Measurements from ENCODE around the gene PEDS1. TPM values are rescaled to one million over a fixed set of nuclear protein-coding genes. Genes with fewer than 3 reads are reported as not detected.

Gene PEDS1
- total RNA-seq, 1 donor from 2014 or later = 44.1 TPM

DNA sequence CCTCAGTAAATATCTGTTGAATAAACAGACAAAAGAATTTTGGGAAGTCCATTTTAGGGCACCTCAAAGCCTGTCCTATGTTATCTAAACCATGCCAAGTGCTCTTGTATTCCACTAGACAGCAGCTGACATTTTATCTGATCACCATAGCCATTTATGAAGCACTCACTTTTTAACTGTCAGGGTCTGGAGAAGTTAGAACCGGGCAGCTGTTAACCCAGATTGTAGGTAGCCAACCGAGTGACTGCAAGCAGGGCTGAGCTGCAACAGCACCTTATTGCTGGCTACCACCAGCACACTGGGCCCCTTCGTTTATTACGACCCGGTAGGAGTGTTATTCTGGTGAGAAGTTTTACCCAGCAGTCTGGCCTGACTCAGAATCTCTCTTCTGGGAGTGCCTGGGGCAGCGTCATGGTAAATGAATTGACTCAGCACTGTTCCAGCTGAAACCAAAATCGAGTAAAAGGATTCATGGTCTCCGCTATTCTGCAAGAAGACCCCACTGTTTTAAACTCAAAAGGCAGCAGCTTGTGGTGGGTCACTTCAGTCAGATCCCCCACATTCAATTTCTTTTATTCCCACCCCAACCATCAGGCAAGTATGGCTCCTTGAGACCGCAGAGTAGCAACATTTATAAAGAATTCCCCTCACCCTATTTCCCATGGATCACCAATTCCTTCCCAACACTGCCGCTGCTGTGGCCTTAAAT, 42.2 kb downstream of the PEDS1 start:
- H3K9ac ChIP-seq (ENCODE audit: low read length) = peak overlapping the region; percentile 98

DNA sequence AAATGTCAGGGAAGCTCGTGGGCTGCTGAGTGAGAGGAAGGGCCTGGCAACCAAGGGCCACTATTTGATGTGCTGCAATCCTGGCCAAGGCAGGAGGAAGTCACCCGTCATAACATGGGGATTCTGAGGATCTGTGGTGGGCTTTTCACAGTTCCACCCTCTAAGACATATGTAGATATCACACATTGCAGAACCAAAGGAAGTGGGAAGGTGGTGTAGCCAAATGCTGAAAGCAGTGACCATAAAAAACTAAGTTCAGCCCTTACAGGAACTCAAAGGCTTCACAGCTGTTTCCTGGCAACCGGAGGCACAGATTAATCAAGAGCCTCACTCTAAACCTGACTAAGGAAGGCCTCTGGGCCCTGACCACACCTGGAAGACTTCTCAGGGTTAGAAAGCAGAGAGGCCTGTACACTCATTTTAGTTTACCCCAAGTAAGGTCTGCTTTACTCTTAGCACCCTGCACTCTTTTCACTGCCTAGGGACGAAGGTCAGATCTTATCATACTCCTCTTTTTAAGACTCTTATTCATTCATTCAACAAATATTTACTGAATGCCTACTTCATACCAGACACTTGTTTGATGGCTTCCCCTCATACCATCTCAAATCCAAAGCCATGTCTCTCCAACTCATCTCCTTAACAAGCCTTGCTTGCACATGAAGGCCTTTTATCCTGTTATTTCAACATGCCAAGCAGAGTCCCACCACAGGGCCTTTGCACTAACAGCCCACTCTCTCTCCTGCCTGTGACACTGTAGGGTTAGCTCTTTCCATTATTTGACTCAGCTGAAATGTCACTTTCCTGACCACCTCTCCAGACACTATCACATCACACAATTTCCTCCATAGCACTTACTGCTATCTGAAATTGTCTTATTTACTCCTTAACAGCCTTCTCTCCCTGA, 43.1 kb downstream of the PEDS1 start:
- Histone ChIP-seq H3K4me3 (ENCODE audit: insufficient read depth, low read depth, low read length) (peak overlapping the region; percentile 84), H3K27ac (ENCODE audit: low read depth, low read length) (peak overlapping the region; percentile 94), H3K79me2 (ENCODE audit: insufficient read depth, low read length) (peaks cover 83% of the 10 kb centered on the region), H3K9me3 (ENCODE audit: insufficient read depth, low read depth, low read length) (no peaks in the 10 kb centered on the region), H3K4me1 (ENCODE audit: insufficient read depth, low read length) (peaks cover 58% of the 10 kb centered on the region), H3K27me3 (ENCODE audit: insufficient read depth, low read length) (no peaks in the 10 kb centered on the region), H2AFZ (ENCODE audit: low read depth, low read length) (no peak overlapping the region), H3K36me3 (ENCODE audit: insufficient read depth, low read length) (no peaks in the 10 kb centered on the region), H3K4me2 (ENCODE audit: low read length) (peak overlapping the region; percentile 98), H3K9ac (ENCODE audit: low read length) (peak overlapping the region; percentile 98), H4K20me1 (ENCODE audit: insufficient read depth, low read length) (peaks cover 70% of the 10 kb centered on the region)
- Mint-ChIP-seq H3K27me3 (ENCODE audit: low read depth, unreplicated experiment) (no peaks in the 10 kb centered on the region), H3K4me3 (ENCODE audit: unreplicated experiment) (peak overlapping the region; percentile 99), H3K36me3 (ENCODE audit: low read depth, unreplicated experiment) (peaks cover 8% of the 10 kb centered on the region), H3K27ac (ENCODE audit: unreplicated experiment) (peak overlapping the region; percentile 94), H3K9me3 (ENCODE audit: unreplicated experiment) (no peaks in the 10 kb centered on the region), H3K4me1 (ENCODE audit: low read depth, unreplicated experiment) (peaks cover 63% of the 10 kb centered on the region)
- peak; percentile 74 for DNase-seq (ENCODE audit: low read depth)
- TF ChIP-seq, protein P1, sequence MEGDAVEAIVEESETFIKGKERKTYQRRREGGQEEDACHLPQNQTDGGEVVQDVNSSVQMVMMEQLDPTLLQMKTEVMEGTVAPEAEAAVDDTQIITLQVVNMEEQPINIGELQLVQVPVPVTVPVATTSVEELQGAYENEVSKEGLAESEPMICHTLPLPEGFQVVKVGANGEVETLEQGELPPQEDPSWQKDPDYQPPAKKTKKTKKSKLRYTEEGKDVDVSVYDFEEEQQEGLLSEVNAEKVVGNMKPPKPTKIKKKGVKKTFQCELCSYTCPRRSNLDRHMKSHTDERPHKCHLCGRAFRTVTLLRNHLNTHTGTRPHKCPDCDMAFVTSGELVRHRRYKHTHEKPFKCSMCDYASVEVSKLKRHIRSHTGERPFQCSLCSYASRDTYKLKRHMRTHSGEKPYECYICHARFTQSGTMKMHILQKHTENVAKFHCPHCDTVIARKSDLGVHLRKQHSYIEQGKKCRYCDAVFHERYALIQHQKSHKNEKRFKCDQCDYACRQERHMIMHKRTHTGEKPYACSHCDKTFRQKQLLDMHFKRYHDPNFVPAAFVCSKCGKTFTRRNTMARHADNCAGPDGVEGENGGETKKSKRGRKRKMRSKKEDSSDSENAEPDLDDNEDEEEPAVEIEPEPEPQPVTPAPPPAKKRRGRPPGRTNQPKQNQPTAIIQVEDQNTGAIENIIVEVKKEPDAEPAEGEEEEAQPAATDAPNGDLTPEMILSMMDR (IDR thresholded peaks at IDR 0.05; ENCODE audit: insufficient read depth, low read depth, low read length) = no peak
- TF ChIP-seq EZH2 (IDR thresholded peaks at IDR 0.05; ENCODE audit: insufficient read depth, low read length) = no peak
- no peak for FAIRE-seq

More for the DNA sequence above, 42.2 kb downstream of the PEDS1 start:
- peak overlapping the region; percentile 99 for H3K4me3 Mint-ChIP-seq (ENCODE audit: unreplicated experiment)
- Histone ChIP-seq H4K20me1 (ENCODE audit: insufficient read depth, low read length) (peaks cover 61% of the 10 kb centered on the region), H3K4me2 (ENCODE audit: low read length) (peak overlapping the region; percentile 98), H3K27me3 (ENCODE audit: insufficient read depth, low read length) (no peaks in the 10 kb centered on the region), H3K4me3 (ENCODE audit: insufficient read depth, low read depth, low read length) (peak overlapping the region; percentile 84), H3K9me3 (ENCODE audit: insufficient read depth, low read depth, low read length) (no peaks in the 10 kb centered on the region), H3K4me1 (ENCODE audit: insufficient read depth, low read length) (peaks cover 64% of the 10 kb centered on the region), H3K27ac (ENCODE audit: low read depth, low read length) (peak overlapping the region; percentile 94), H2AFZ (ENCODE audit: low read depth, low read length) (no peak overlapping the region), H3K36me3 (ENCODE audit: insufficient read depth, low read length) (no peaks in the 10 kb centered on the region), H3K79me2 (ENCODE audit: insufficient read depth, low read length) (peaks cover 74% of the 10 kb centered on the region)
- no peaks in the 10 kb centered on the region for H3K27me3 Mint-ChIP-seq (ENCODE audit: low read depth, unreplicated experiment)
- H3K4me1 Mint-ChIP-seq (ENCODE audit: low read depth, unreplicated experiment) = peaks cover 61% of the 10 kb centered on the region
- H3K36me3 Mint-ChIP-seq (ENCODE audit: low read depth, unreplicated experiment) = peaks cover 8% of the 10 kb centered on the region
- H3K27ac Mint-ChIP-seq (ENCODE audit: unreplicated experiment) = peak overlapping the region; percentile 94
- DNase-seq (ENCODE audit: low read depth) = peak; percentile 61
- no peaks in the 10 kb centered on the region for H3K9me3 Mint-ChIP-seq (ENCODE audit: unreplicated experiment)
- FAIRE-seq = no peak
- TF ChIP-seq, protein P1 (IDR thresholded peaks at IDR 0.05; ENCODE audit: insufficient read depth, low read depth, low read length) = no peak
- TF ChIP-seq EZH2 (IDR thresholded peaks at IDR 0.05; ENCODE audit: insufficient read depth, low read length) = no peak
